ENCODE measurements around the gene FRMD3.

Gene FRMD3

DNA sequence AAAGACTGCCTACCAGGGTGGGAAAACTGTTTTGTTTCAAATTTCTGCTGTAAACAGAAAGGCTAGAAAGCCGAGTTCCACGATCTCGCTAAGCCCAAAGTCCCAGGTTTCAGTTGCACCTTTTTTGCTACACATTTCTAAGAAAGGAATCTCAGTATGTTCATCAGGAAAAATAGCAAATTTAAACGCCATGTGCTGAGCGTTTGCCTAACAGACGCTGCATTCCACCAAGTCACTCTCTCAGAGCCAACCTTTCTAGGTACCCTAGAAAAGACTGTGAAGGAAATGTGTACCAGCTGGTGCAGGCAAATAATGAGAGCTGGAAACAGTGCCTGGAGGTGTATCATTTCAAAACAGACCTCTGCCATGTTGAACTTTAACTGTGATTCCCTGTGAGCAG is 71.8 kb downstream of the FRMD3 start:
- Histone ChIP-seq H3K36me3 (peaks cover 3% of the 10 kb centered on the region), H3K4me1 (peaks cover 29% of the 10 kb centered on the region), H3K9me3 (no peaks in the 10 kb centered on the region), H3K4me3 (ENCODE audit: low read depth, low read length) (no peak overlapping the region), H3K27me3 (no peaks in the 10 kb centered on the region)
- DNase-seq: no peak
- TF ChIP-seq, protein P1, sequence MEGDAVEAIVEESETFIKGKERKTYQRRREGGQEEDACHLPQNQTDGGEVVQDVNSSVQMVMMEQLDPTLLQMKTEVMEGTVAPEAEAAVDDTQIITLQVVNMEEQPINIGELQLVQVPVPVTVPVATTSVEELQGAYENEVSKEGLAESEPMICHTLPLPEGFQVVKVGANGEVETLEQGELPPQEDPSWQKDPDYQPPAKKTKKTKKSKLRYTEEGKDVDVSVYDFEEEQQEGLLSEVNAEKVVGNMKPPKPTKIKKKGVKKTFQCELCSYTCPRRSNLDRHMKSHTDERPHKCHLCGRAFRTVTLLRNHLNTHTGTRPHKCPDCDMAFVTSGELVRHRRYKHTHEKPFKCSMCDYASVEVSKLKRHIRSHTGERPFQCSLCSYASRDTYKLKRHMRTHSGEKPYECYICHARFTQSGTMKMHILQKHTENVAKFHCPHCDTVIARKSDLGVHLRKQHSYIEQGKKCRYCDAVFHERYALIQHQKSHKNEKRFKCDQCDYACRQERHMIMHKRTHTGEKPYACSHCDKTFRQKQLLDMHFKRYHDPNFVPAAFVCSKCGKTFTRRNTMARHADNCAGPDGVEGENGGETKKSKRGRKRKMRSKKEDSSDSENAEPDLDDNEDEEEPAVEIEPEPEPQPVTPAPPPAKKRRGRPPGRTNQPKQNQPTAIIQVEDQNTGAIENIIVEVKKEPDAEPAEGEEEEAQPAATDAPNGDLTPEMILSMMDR (IDR thresholded peaks at IDR 0.05; ENCODE audit: low read depth, low read length): no peak

DNA sequence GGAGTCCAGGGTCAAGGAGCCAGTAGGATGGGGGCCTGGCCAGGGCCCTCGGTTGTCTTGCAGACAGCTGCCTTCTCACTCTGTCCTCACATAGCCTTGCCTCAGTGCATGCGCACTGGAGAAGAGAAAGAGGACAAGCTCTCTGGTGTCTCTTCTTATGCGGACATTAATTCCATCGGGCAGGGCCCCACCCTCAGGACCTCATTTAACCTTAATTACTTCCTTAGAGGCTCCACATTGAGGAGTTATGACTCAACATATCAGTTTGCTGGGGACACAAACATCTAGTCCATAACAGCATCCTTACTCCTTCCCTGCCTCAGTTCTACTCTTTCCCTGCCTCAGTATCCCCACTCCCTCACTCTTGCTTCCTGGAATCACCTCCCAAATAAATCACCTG is 78.4 kb downstream of the FRMD3 start:
- H3K9me3 ChIP-seq: no peaks in the 10 kb centered on the region
- TF ChIP-seq, protein P1 (IDR thresholded peaks at IDR 0.05; ENCODE audit: low read depth, low read length): no peak
- H3K27me3 ChIP-seq: no peaks in the 10 kb centered on the region
- DNase-seq: no peak
- no peak overlapping the region for H3K4me3 ChIP-seq (ENCODE audit: low read depth, low read length)
- H3K4me1 ChIP-seq: peaks cover 9% of the 10 kb centered on the region; the same call in 1 of the 2 replicates
- H3K36me3 ChIP-seq: peaks cover 3% of the 10 kb centered on the region

DNA sequence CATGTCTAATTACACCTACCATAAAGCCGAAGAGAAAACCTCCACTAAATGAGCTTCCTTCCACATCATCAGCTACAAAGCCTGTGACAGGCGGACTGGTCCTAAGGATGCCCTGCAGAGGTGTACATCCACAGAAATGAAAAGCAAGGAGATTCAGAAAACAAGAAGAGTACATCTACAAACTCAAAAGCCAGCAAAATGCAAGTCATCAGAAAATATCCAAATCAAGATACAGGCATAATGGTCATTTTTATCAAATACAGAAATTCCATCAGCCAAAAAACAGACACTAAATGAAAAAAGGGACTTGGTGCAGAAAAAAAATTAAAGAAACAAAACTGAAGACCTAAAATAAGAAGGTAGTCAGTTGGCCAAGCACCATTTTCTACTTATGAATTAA is 79.7 kb downstream of the FRMD3 start:
- Histone ChIP-seq H3K4me1 (peaks cover 9% of the 10 kb centered on the region; the same call in 1 of the 2 replicates), H3K4me3 (ENCODE audit: low read depth, low read length) (no peak overlapping the region), H3K36me3 (peaks cover 3% of the 10 kb centered on the region), H3K27me3 (no peaks in the 10 kb centered on the region), H3K9me3 (no peaks in the 10 kb centered on the region; the same call in 1 of the 2 replicates)
- TF ChIP-seq, protein P1 (IDR thresholded peaks at IDR 0.05; ENCODE audit: low read depth, low read length): no peak
- no peak for DNase-seq

DNA sequence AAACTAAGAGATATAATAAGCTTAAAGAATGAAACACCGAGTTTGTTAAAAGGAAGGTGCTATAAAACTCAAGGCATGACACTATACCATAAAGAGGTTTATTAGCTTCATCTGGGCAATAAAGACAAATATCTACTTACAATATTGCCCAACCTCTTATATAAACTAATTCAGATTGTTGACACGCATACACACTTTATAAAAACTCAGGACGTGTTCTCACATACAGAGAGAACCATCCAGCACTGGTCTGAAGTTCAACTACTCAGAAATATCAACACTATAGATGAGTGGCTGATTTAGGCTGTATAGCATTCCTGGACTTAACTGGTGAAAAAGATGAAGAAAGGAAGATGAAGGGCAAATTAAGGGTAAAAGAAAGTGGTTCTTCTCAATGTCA is 81.2 kb downstream of the FRMD3 start:
- no peaks in the 10 kb centered on the region for H3K36me3 ChIP-seq
- TF ChIP-seq, protein P1 (IDR thresholded peaks at IDR 0.05; ENCODE audit: low read depth, low read length): no peak

DNA sequence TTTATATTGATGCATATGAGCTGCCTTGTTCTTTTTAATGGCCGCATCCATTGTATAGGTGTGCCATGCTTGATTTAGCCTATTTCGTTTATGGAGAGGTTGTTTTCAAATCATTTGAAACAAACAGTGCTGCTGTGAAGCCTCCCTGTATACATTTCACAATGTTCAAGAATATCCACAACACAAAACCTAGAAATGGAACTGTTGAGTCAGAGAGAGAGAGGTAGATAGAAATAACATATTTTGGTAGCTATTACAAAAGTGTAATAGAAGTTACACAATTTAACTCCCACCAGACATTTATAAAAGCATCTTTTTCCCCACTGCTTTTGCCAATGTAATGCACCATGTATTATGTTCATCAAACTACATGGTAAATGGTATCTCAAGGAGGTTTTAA is 82.0 kb downstream of the FRMD3 start:
- Histone ChIP-seq H3K4me3 (ENCODE audit: low read depth, low read length) (no peak overlapping the region), H3K27me3 (no peaks in the 10 kb centered on the region), H3K4me1 (peaks cover 14% of the 10 kb centered on the region), H3K9me3 (no peaks in the 10 kb centered on the region; the same call in 1 of the 2 replicates), H3K36me3 (no peaks in the 10 kb centered on the region)
- TF ChIP-seq, protein P1 (IDR thresholded peaks at IDR 0.05; ENCODE audit: low read depth, low read length): no peak
- DNase-seq: no peak

More for the DNA sequence above, 81.2 kb downstream of the FRMD3 start:
- DNase-seq: no peak
- no peaks in the 10 kb centered on the region; the same call in 1 of the 2 replicates for H3K9me3 ChIP-seq
- no peak overlapping the region for H3K4me3 ChIP-seq (ENCODE audit: low read depth, low read length)
- peaks cover 8% of the 10 kb centered on the region for H3K4me1 ChIP-seq
- H3K27me3 ChIP-seq: no peaks in the 10 kb centered on the region

DNA sequence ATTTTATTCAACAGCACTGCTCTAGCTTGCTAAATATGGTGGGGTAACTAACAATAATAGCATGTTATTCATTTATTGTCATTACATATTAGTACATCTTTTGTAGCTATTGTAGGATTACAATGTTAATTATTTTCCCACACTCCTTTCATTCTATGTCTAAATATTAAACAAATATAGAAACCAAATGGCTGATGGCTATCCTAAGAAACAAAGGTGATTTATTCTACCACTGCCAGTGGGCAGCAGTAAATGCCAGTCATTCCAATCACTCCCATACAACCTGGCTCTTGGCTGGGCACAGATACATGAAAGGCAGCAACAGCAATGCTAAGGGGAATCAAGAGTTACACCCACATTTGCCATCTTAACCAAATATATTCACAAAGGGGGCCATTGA is 84.1 kb downstream of the FRMD3 start:
- TF ChIP-seq, protein P1 (IDR thresholded peaks at IDR 0.05; ENCODE audit: low read depth, low read length): no peak
- no peaks in the 10 kb centered on the region for H3K27me3 ChIP-seq
- no peaks in the 10 kb centered on the region for H3K36me3 ChIP-seq
- peaks cover 32% of the 10 kb centered on the region for H3K4me1 ChIP-seq
- H3K9me3 ChIP-seq: no peaks in the 10 kb centered on the region; the same call in 1 of the 2 replicates
- no peak overlapping the region for H3K4me3 ChIP-seq (ENCODE audit: low read depth, low read length)
- DNase-seq: no peak

Data from BE2C (cell line).